Mesothelial cell of epicardium (in vitro differentiated cells): Measurements from ENCODE around the gene BLOC1S1. TPM values are rescaled to one million over a fixed set of nuclear protein-coding genes. Genes with fewer than 3 reads are reported as not detected.

ENCODE experiments used
- DNase-seq, 2 experiments: peaks; one replicate each; pipeline ENCODE4 v3.0.0; 2021; ENCODE audit warnings: low spot score in 2 of 2; ENCODE audit not compliant: unreplicated experiment in 2 of 2
- H3K27ac Mint-ChIP-seq: 2 replicates; pipeline ENCODE4 v1.8.0; 2021; ENCODE audit warnings: mixed read lengths
- H3K27me3 Mint-ChIP-seq: 2 replicates; pipeline ENCODE4 v1.8.0; 2021; ENCODE audit warnings: low read depth, mixed read lengths
- H3K36me3 Mint-ChIP-seq: 2 replicates; pipeline ENCODE4 v1.8.0; 2021; ENCODE audit warnings: mixed read lengths
- H3K4me1 Mint-ChIP-seq: 2 replicates; pipeline ENCODE4 v1.8.0; 2021; ENCODE audit warnings: mixed read lengths
- H3K4me3 Mint-ChIP-seq: 2 replicates; pipeline ENCODE4 v1.8.0; 2021; ENCODE audit warnings: mild to moderate bottlenecking, moderate library complexity, mixed read lengths
- H3K9me3 Mint-ChIP-seq: 2 replicates; pipeline ENCODE4 v1.8.0; 2021; ENCODE audit warnings: mixed read lengths
- CTCF ChIP-seq: fragments of 200-600 bp; sonication (generic); IDR thresholded peaks from one replicate; pipeline ENCODE4 v1.5.0; 2021; ENCODE audit warnings: antibody characterized with exemption; ENCODE audit not compliant: unreplicated experiment
- total RNA-seq: library from RNA; stranded (reverse); gene quantifications from 3 replicates; pipeline ENCODE4 v1.2.1, GENCODE V29; 2021

Gene BLOC1S1
- total RNA-seq, 1 donor from 2014 or later = 58.0 TPM

DNA sequence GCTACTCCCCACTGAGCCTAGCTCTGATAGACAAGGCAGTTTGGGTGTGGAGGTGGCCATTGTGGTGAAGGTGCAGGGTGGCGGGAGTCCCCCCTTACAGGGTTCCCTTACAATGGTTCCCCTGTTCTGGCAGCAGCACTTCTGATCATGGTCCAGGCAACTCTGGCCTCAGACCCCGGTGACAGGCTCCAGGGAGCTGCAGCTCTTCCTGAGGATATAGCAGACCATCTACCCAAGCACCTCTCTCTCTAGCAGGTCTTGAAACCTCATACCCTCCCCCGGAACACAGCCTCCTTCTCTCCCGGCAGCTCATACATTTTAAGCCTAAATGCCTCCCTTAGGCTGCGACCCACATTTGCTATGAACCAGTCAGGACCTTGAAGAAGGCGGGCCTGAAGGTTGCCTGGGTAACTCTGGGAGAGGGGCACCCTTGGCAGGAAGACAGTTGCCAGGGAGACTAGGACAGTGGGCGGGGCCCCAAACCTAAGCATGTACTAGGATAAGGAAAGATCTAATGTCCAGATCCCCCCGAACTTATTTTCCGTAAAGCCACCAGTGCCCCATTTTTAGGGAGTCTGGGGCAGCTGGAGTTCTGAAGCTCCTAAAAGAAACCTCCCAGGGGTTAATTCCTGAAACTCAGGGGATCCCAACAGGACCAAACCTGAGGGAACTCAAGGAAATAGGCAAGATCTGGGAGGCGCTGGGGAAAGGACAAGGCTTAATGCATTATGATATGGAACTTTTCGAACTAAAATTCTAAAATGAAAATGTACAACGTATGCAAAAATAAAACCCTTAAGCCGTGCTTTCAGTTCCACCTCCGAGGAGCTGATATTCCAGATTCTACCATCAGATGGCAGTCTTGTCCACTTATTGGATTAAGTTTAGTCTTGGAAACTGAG, 22.5 kb downstream of the BLOC1S1 start:
- H3K4me3 Mint-ChIP-seq = peak overlapping the region; percentile 75
- no peaks in the 10 kb centered on the region for H3K27me3 Mint-ChIP-seq
- TF ChIP-seq CTCF = peak; percentile 92
- DNase-seq = peak in 1 of 2 experiments; percentile 72
- H3K27ac Mint-ChIP-seq = peak overlapping the region; percentile 91
- H3K36me3 Mint-ChIP-seq = no peaks in the 10 kb centered on the region
- no peaks in the 10 kb centered on the region for H3K9me3 Mint-ChIP-seq
- H3K4me1 Mint-ChIP-seq = peaks cover 32% of the 10 kb centered on the region

DNA sequence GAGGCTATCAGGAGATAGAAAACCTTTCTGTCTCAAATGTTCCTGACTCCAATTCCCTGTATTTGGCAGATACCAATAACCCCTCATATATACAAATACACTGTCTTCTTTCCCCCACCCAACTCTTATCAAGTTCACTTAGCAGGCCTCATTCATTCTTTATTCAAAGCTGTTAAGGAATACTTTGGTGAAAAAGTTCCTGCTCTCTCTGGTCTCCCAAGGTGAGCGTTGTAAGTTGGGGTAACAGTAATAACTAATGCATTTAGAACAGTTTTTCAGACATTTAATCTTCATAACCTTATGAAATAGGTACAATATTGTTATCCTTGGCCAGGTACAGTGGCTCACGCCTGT, 23.2 kb downstream of the BLOC1S1 start:
- no peaks in the 10 kb centered on the region for H3K27me3 Mint-ChIP-seq
- H3K9me3 Mint-ChIP-seq = no peaks in the 10 kb centered on the region
- no peak overlapping the region for H3K4me3 Mint-ChIP-seq
- no peak for DNase-seq
- H3K4me1 Mint-ChIP-seq = peaks cover 36% of the 10 kb centered on the region
- TF ChIP-seq CTCF = peak; percentile 11
- no peaks in the 10 kb centered on the region for H3K36me3 Mint-ChIP-seq
- H3K27ac Mint-ChIP-seq = peak overlapping the region; percentile 91

DNA sequence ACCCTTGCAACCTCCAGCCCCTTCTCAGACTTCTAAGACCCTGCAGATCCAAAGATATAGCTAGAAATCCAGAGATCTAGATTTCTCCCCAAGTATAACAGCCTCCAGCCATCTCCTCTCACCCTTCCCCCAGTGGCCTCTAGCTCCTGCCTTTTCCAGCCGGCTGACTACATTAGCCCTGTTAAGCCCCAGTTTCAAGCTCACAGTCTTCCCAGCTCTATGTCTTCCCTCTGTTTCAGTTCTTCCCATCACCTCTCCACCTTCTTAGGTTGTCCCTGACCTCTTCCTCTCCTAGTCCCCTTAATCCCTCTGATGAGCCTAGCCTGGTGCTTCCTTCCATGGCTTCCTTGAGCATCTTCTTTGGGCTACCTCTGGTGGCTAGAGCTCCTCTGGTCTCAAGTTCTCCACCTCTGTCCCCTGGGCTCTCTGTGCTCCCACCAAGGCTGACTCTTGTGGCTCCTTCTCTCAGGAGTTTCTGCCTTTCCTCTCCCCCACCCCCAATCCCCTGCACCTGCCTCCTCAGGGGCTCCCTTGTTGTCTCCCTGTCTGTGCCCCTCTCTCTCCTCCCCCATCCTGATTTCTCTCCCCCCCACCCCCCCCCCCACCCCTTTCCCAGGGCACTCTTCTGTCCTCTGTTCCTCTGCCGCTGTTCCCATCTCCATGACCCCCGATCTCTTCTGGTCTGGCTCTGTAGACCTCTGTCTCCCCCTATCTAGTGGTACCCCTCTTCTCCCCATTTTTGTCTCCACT, 26.3 kb downstream of the BLOC1S1 start:
- peak overlapping the region; percentile 94 for H3K27ac Mint-ChIP-seq
- H3K9me3 Mint-ChIP-seq = no peaks in the 10 kb centered on the region
- H3K4me1 Mint-ChIP-seq = peaks cover 52% of the 10 kb centered on the region
- no peak for DNase-seq
- no peaks in the 10 kb centered on the region for H3K27me3 Mint-ChIP-seq
- no peaks in the 10 kb centered on the region for H3K36me3 Mint-ChIP-seq
- H3K4me3 Mint-ChIP-seq = peak overlapping the region; percentile 85
- no peak for TF ChIP-seq CTCF

DNA sequence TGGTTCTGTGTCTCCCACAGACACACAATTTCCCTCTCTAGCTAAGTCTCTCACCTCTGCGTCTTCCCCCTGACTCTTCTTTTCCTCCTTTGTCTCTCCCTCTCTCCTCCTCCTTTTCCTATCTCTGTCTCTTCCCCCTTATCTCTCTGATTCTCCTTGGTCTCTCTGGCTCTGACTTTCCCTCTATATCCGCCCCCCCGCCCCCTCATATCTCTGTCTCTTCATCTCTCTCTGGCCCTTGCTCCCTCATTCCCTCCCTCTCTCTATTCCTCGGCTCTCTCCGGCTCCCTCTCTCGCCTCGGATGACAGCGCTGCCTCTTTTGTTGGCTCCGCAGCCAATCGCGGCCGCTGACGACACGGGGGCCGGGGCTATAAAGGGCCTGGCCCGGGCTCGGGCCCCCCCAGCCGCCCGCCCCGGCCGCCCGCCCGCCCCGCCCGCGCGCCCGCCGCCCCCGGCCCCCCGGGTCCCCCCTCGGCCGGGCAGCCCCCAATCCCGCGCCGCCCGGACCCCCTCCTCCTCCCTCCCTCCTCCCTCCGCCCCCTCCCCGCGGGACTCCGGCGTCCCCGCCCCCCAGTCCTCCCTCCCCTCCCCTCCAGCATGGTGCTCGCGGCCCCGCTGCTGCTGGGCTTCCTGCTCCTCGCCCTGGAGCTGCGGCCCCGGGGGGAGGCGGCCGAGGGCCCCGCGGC, 27.0 kb downstream of the BLOC1S1 start, which contains the start of gene GDF11:
Gene GDF11 (plus strand): TSS at position 404 of the 687 bp plus-strand sequence. CDS start 195 bp downstream, at position 599.
- Mint-ChIP-seq H3K36me3 (no peaks in the 10 kb centered on the region), H3K27me3 (no peaks in the 10 kb centered on the region), H3K9me3 (no peaks in the 10 kb centered on the region), H3K4me3 (peak within 1 kb of the TSS; percentile 90), H3K4me1 (peaks cover 44% of the 10 kb centered on the region), H3K27ac (peak within 1 kb of the TSS; percentile 94)
- TF ChIP-seq CTCF = no peak
- DNase-seq = peak; percentile 69 to 76
